HCT116 (cell line): ENCODE measurements around the gene METTL15. TPM values are rescaled to one million over a fixed set of nuclear protein-coding genes. Genes with fewer than 3 reads are reported as not detected.
"Not testable (repeated sequence)": the region's sequence is repeated elsewhere in the genome, so short reads cannot be mapped to it uniquely, and the experiment has no call there.

Source experiments
- ATAC-seq: fragments of 200-7000 bp; cut with Tn5 transposase; 2 replicates; pipeline ENCODE4 v1.9.1; 2020; ENCODE audit warnings: mild to moderate bottlenecking, moderate library complexity
- BruUV-seq: library from RNA; stranded (reverse); fragments of 400-500 nt; replicated peaks from 2 replicates; lab custom pipeline; 2021; lab: Mats Ljungman, UMichigan
- CTCF ChIA-PET: fragments of 300-600 bp; sonication (Branson Sonifier 250); formaldehyde crosslinking; loops from one replicate; lab custom pipeline; 2021; ENCODE audit warnings: antibody characterized with exemption; lab: Charles Lee
- POLR2A ChIA-PET: fragments of 300-600, 350-600 bp; sonication (Branson Sonifier 250); formaldehyde crosslinking; loops from one replicate; lab custom pipeline; 2021; ENCODE audit warnings: antibody characterized with exemption; lab: Charles Lee
- RAD21 ChIA-PET, 2 experiments: fragments of 300-600 bp; sonication (Branson Sonifier 250); formaldehyde crosslinking; loops; one replicate each; lab custom pipeline; 2023; ENCODE audit warnings: low total read pairs in 2 of 2; ENCODE audit not compliant: uncharacterized antibody in 2 of 2, unreplicated experiment in 2 of 2, low non-redundant PET in 1 of 2; lab: Charles Lee
- DNase-seq: peaks from one replicate; pipeline ENCODE4 v3.0.0-alpha.2; 2010; ENCODE audit warnings: low read depth, low spot score
- H2AFZ ChIP-seq: fragments of 200-600 bp; shearing (Covaris generic), sonication (generic); 2 replicates; pipeline ENCODE4 v1.6.1; 2017; ENCODE audit warnings: low read depth, mixed run types, mixed read lengths, antibody characterized with exemption, low read length; ENCODE audit not compliant: poor library complexity, severe bottlenecking
- H3K27ac ChIP-seq: 2 replicates; pipeline ENCODE4 v1.5.1; 2012; ENCODE audit warnings: low read depth, low read length
- H3K27me3 ChIP-seq: fragments of 200-600 bp; sonication (generic); 2 replicates; pipeline ENCODE4 v1.6.1; 2016; ENCODE audit warnings: mixed run types, low read length, mixed read lengths; ENCODE audit not compliant: insufficient read depth
- H3K36me3 ChIP-seq, 2 experiments: fragments of 200-500 bp in 1 of 2; fragments of 200-600 bp in 1 of 2; sonication (Bioruptor generic) in 1 of 2; sonication (generic) in 1 of 2; 2 replicates each; pipeline versions ENCODE4 v1.5.1 to v1.6.1; 2014 to 2016; ENCODE audit warnings: low read length in 2 of 2, inconsistent platforms in 1 of 2, mixed read lengths in 1 of 2, mixed run types in 1 of 2; ENCODE audit not compliant: insufficient read depth in 2 of 2, control insufficient read depth in 1 of 2
- H3K4me1 ChIP-seq, 2 experiments: fragments of 200-600 bp in 1 of 2; sonication (generic) in 1 of 2; 2 replicates each; pipeline versions ENCODE4 v1.5.1 to v1.6.1; 2012 to 2017; ENCODE audit warnings: low read length in 2 of 2, inconsistent platforms in 1 of 2, mild to moderate bottlenecking in 1 of 2, mixed read lengths in 1 of 2, mixed run types in 1 of 2, moderate library complexity in 1 of 2; ENCODE audit not compliant: insufficient read depth in 2 of 2, control insufficient read depth in 1 of 2
- H3K4me2 ChIP-seq: fragments of 200-600 bp; sonication (generic); 2 replicates; pipeline ENCODE4 v1.6.1; 2017; ENCODE audit warnings: mixed run types, low read length, mixed read lengths
- H3K4me3 ChIP-seq, 2 experiments: fragments of 200-600 bp in 1 of 2; sonication (generic) in 1 of 2; replicated peaks in 1 of 2; 2 replicates each; pipeline ENCODE4 v1.5.1; 2011 to 2016; ENCODE audit warnings: low read length in 2 of 2, control low read depth in 1 of 2, low read depth in 1 of 2, mild to moderate bottlenecking in 1 of 2, mixed read lengths in 1 of 2, mixed run types in 1 of 2
- H3K79me2 ChIP-seq: fragments of 200-600 bp; sonication (generic); 2 replicates; pipeline ENCODE4 v1.6.1; 2017; ENCODE audit warnings: mild to moderate bottlenecking, mixed run types, low read length, moderate library complexity, mixed read lengths; ENCODE audit not compliant: insufficient read depth
- H3K9ac ChIP-seq: fragments of 200-600 bp; sonication (generic); 2 replicates; pipeline ENCODE4 v1.6.1; 2016; ENCODE audit warnings: low read length, mixed read lengths
- H3K9me2 ChIP-seq: fragments of 200-600 bp; sonication (generic), shearing (Covaris generic); 2 replicates; pipeline ENCODE4 v1.6.1; 2017; ENCODE audit warnings: mixed run types, mild to moderate bottlenecking, moderate library complexity; ENCODE audit not compliant: insufficient read depth
- H3K9me3 ChIP-seq, 2 experiments: fragments of 200-500 bp in 1 of 2; fragments of 200-600 bp in 1 of 2; sonication (Bioruptor generic) in 1 of 2; sonication (generic) in 1 of 2; 2 replicates each; pipeline ENCODE4 v1.6.1; 2014 to 2017; ENCODE audit warnings: low read length in 2 of 2, mixed read lengths in 2 of 2, inconsistent platforms in 1 of 2, low read depth in 1 of 2, mild to moderate bottlenecking in 1 of 2, mixed run types in 1 of 2, moderate library complexity in 1 of 2; ENCODE audit not compliant: control insufficient read depth in 1 of 2, insufficient read depth in 1 of 2
- H4K20me1 ChIP-seq: fragments of 200-600 bp; sonication (generic), shearing (Covaris generic); 2 replicates; pipeline ENCODE4 v1.6.1; 2017; ENCODE audit warnings: mixed run types, mild to moderate bottlenecking, moderate library complexity; ENCODE audit not compliant: insufficient read depth
- CBX3 ChIP-seq: IDR thresholded peaks from 2 replicates; pipeline ENCODE4 v1.6.1; 2012; ENCODE audit warnings: low read depth
- EZH2phosphoT487 ChIP-seq: fragments of 200-600 bp; IDR thresholded peaks from 2 replicates; pipeline ENCODE4 v1.6.1; 2018; ENCODE audit warnings: antibody characterized with exemption, borderline replicate concordance
- POLR2AphosphoS5 ChIP-seq: IDR thresholded peaks from 2 replicates; pipeline ENCODE4 v1.6.1; 2011; ENCODE audit warnings: mild to moderate bottlenecking, low read depth, low read length, moderate library complexity
- intact Hi-C: fragments of 100-400 bp; cut with micrococcal nuclease; formaldehyde crosslinking; loops from 2 replicates; pipeline ENCODE4 v1.10.0; 2022
- total RNA-seq: library from RNA; stranded (reverse); gene quantifications from one replicate; pipeline ENCODE4 v1.2.1, GENCODE V29; 2021; ENCODE audit not compliant: unreplicated experiment

METTL15 gene
- total RNA-seq, 1 experiment from 2014 or later = 25.3 TPM

GRCh38 chr11:28318871-28319270, 210.7 kb downstream of the METTL15 start:
- RAD21 ChIA-PET = no interaction called here
- no peak overlapping the region for H2AFZ ChIP-seq
- no peak overlapping the region for H3K4me3 ChIP-seq
- H3K9me2 ChIP-seq = no peaks in the 10 kb centered on the region
- H3K4me1 ChIP-seq = no peaks in the 10 kb centered on the region
- no peaks in the 10 kb centered on the region for H3K79me2 ChIP-seq
- no peaks in the 10 kb centered on the region for H4K20me1 ChIP-seq
- no TSS peak for BruUV-seq
- no peak for ATAC-seq
- intact Hi-C loops = no loop called here
- H3K9me3 ChIP-seq = no peaks in the 10 kb centered on the region
- TF ChIP-seq EZH2phosphoT487 (no peak), POLR2AphosphoS5 (no peak)
- no peak for DNase-seq
- no peak overlapping the region for H3K27ac ChIP-seq
- no peaks in the 10 kb centered on the region for H3K36me3 ChIP-seq
- no peak overlapping the region for H3K4me2 ChIP-seq
- H3K27me3 ChIP-seq = no peaks in the 10 kb centered on the region
- POLR2A ChIA-PET = no interaction called here
- no peak overlapping the region for H3K9ac ChIP-seq
- CTCF ChIA-PET = no interaction called here

GRCh38 chr11:28323621-28324020, 215.4 kb downstream of the METTL15 start:
- Histone ChIP-seq H3K9me2 (no peaks in the 10 kb centered on the region), H3K79me2 (no peaks in the 10 kb centered on the region), H3K9ac (no peak overlapping the region), H3K9me3 (no peaks in the 10 kb centered on the region), H4K20me1 (no peaks in the 10 kb centered on the region), H3K4me2 (no peak overlapping the region), H3K27ac (no peak overlapping the region), H3K36me3 (no peaks in the 10 kb centered on the region), H2AFZ (no peak overlapping the region), H3K27me3 (no peaks in the 10 kb centered on the region), H3K4me3 (no peak overlapping the region), H3K4me1 (no peaks in the 10 kb centered on the region)
- ChIA-PET CTCF (no interaction called here), RAD21 (no interaction called here), POLR2A (no interaction called here)
- no peak for DNase-seq
- BruUV-seq = no TSS peak
- TF ChIP-seq CBX3 = no peak
- intact Hi-C loops = no loop called here
- no peak for ATAC-seq

GRCh38 chr11:28332393-28332792, 224.2 kb downstream of the METTL15 start:
- H3K27ac ChIP-seq, H3K27me3 ChIP-seq, H3K9me3 ChIP-seq, H2AFZ ChIP-seq, CTCF ChIA-PET, H3K79me2 ChIP-seq, POLR2A ChIA-PET, intact Hi-C loops, H3K9me2 ChIP-seq, H3K4me1 ChIP-seq, H3K9ac ChIP-seq, H4K20me1 ChIP-seq, H3K4me3 ChIP-seq, DNase-seq, H3K36me3 ChIP-seq, H3K4me2 ChIP-seq, RAD21 ChIA-PET: not testable (repeated sequence)
- peak; percentile 65 for ATAC-seq
- BruUV-seq = TSS peak; percentile 29
